HepG2 (cell line): Measurements from ENCODE around the gene MIEF1. TPM values are rescaled to one million over a fixed set of nuclear protein-coding genes. Genes with fewer than 3 reads are reported as not detected.

Experiments used
- AKAP8 ChIP-seq: sonication (generic); formaldehyde crosslinking; IDR thresholded peaks from 2 replicates; pipeline ENCODE4 v1.5.1; 2020; ENCODE audit warnings: mild to moderate bottlenecking, missing genetic modification reagents
- ATF7-NPFF ChIP-seq: sonication (generic); formaldehyde crosslinking; IDR thresholded peaks from 2 replicates; pipeline ENCODE4 v1.8.1; 2023; ENCODE audit warnings: mild to moderate bottlenecking, low read depth, missing genetic modification reagents, moderate library complexity
- BHLHE40 ChIP-seq: IDR thresholded peaks from 2 replicates; pipeline ENCODE4 v1.6.1; 2011; ENCODE audit warnings: low read length, improper control_type of control experiment
- FOXA1 ChIP-seq, 2 experiments: fragments of 450-650 bp in 1 of 2; sonication (generic) in 1 of 2; formaldehyde crosslinking in 1 of 2; IDR thresholded peaks; 2 replicates each; pipeline versions ENCODE4 v1.4.0 to v1.6.1; 2016 to 2020; ENCODE audit warnings: missing genetic modification reagents in 1 of 2
- FOXC1 ChIP-seq: sonication (generic); formaldehyde crosslinking; IDR thresholded peaks from 2 replicates; pipeline ENCODE4 v1.8.0; 2022; ENCODE audit warnings: mild to moderate bottlenecking, missing genetic modification reagents, borderline replicate concordance
- GPBP1L1 ChIP-seq: sonication (generic); formaldehyde crosslinking; IDR thresholded peaks from 2 replicates; pipeline ENCODE4 v1.5.0; 2020; ENCODE audit warnings: mild to moderate bottlenecking, missing genetic modification reagents
- MBNL3 ChIP-seq: fragments of 250-450 bp; sonication (Bioruptor Pico); conservative IDR thresholded peaks from 2 replicates; pipeline ENCODE4 v1.8.0; 2022; ENCODE audit warnings: mild to moderate bottlenecking, inconsistent platforms
- MTA3 ChIP-seq: sonication (generic); formaldehyde crosslinking; IDR thresholded peaks from 2 replicates; pipeline ENCODE4 v1.4.0; 2020; ENCODE audit warnings: missing genetic modification reagents
- NRL ChIP-seq: sonication (generic); formaldehyde crosslinking; IDR thresholded peaks from 2 replicates; pipeline ENCODE4 v1.5.0; 2020; ENCODE audit warnings: missing genetic modification reagents, mild to moderate bottlenecking, moderate library complexity, borderline replicate concordance
- POGZ ChIP-seq: sonication (generic); formaldehyde crosslinking; IDR thresholded peaks from 2 replicates; pipeline ENCODE4 v1.4.0; 2020; ENCODE audit warnings: mild to moderate bottlenecking, missing genetic modification reagents
- SCMH1 ChIP-seq: sonication (generic); formaldehyde crosslinking; IDR thresholded peaks from 2 replicates; pipeline ENCODE4 v1.9.0; 2021; ENCODE audit warnings: missing genetic modification reagents, mild to moderate bottlenecking, borderline replicate concordance
- SOX5 ChIP-seq: IDR thresholded peaks from 2 replicates; pipeline ENCODE4 v1.6.1; 2016; ENCODE audit warnings: borderline replicate concordance
- SRSF9 ChIP-seq: fragments of 200-400 bp; formaldehyde crosslinking; IDR thresholded peaks from 2 replicates; pipeline ENCODE4 v1.6.1; 2018; ENCODE audit warnings: borderline replicate concordance, mild to moderate bottlenecking, low read depth, low read length; ENCODE audit not compliant: insufficient read depth, poor library complexity, severe bottlenecking
- ZBTB38 ChIP-seq: sonication (generic); formaldehyde crosslinking; IDR thresholded peaks from 2 replicates; pipeline ENCODE4 v1.5.1; 2020; ENCODE audit warnings: mild to moderate bottlenecking, missing genetic modification reagents
- ZGPAT ChIP-seq: IDR thresholded peaks from 2 replicates; pipeline ENCODE4 v1.6.1; 2016; ENCODE audit warnings: mild to moderate bottlenecking
- ZNF124 ChIP-seq: sonication (generic); formaldehyde crosslinking; IDR thresholded peaks from 2 replicates; pipeline ENCODE4 v1.4.0; 2020; ENCODE audit warnings: missing genetic modification reagents
- ZNF274 ChIP-seq: sonication (generic); formaldehyde crosslinking; IDR thresholded peaks from 2 replicates; pipeline ENCODE4 v1.5.1; 2020; ENCODE audit warnings: mild to moderate bottlenecking, missing genetic modification reagents
- ZNF33B ChIP-seq: sonication (generic); formaldehyde crosslinking; IDR thresholded peaks from 2 replicates; pipeline ENCODE4 v1.5.1; 2020; ENCODE audit warnings: mild to moderate bottlenecking, missing genetic modification reagents
- ZNF687 ChIP-seq: sonication (generic); formaldehyde crosslinking; IDR thresholded peaks from 2 replicates; pipeline ENCODE4 v1.5.1; 2020; ENCODE audit warnings: mild to moderate bottlenecking, missing genetic modification reagents, moderate library complexity
- ZNF777 ChIP-seq: sonication (generic); formaldehyde crosslinking; IDR thresholded peaks from 2 replicates; pipeline ENCODE4 v1.4.0; 2020; ENCODE audit warnings: missing genetic modification reagents
- ZNF83 ChIP-seq: sonication (generic); formaldehyde crosslinking; IDR thresholded peaks from 2 replicates; pipeline ENCODE4 v1.4.0; 2020; ENCODE audit warnings: missing genetic modification reagents, mild to moderate bottlenecking, borderline replicate concordance
- ZNF891 ChIP-seq: sonication (generic); formaldehyde crosslinking; IDR thresholded peaks from 2 replicates; pipeline ENCODE4 v1.5.0; 2020; ENCODE audit warnings: mild to moderate bottlenecking, missing genetic modification reagents
- polyA plus RNA-seq, 8 experiments: library from polyadenylated mRNA; depleted of rRNA in 3 of 8; stranded (reverse) in 7 of 8; unstranded in 1 of 8; fragments of >200 nt; fragmentation: Illumina TruSeq in 4 of 8; extraction: Trizol in 4 of 8; gene quantifications; 2 replicates each; pipeline versions ENCODE4 v1.2.1 to v1.2.3, GENCODE V29; 2011 to 2016; ENCODE audit warnings: low read depth in 4 of 8, missing spikeins in 1 of 8, mixed read lengths in 1 of 8; ENCODE audit not compliant: insufficient read depth in 1 of 8
- total RNA-seq, 5 experiments: library from RNA; depleted of rRNA; stranded (reverse); fragments of >200 nt; fragmentation: Illumina TruSeq; extraction: Trizol; gene quantifications; 2 replicates each; pipeline ENCODE4 v1.2.3, GENCODE V29; 2016; ENCODE audit warnings: low read depth in 1 of 5

Gene MIEF1
- total and polyA plus RNA-seq, 2 of the 13 experiments (the other 11 are each of a cell fraction or from before 2014, with no cell fraction given), result 21.7 to 34.8 TPM

DNA sequence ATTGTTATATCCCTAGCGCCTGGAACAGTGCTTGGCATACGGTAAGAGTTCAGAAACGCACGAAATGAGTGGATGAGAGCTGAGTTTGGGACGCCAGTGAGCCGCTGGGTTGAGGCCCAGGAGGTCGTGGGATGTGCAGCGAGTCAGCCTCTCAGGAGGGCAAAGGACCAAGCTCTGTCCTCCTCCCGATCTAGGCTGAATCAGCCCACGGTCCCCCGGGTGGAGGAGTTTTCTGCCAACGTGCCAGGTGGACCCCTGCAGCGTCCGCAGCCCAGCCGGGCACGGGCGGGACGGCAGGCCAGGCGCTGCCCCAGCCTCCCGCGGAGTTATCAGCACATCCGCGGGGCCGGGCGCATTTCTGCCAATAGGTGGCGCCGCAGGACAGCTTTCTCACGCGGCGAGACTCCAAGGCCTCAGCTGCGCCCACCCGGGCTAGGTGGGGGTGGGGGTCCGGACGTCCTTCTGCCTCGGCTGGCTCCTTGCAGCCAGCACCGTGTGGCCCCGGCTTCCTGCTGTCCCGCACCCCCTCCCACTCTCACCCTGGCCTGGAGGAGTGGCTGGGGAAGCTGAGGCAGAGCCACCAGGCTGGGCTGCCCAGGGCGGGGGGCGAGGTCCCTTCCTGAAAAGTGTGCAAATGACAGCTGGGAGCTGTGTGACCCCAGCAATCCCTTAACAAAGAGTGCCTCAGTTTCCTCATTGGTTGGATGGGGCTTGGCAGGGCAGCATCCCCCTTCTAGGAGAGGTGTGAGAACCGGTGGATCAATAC is 32.7 kb downstream of the MIEF1 start (continued):
- TF ChIP-seq POGZ, result no peak
- no peak for TF ChIP-seq MBNL3 (CRISPR knock-in tag)
- no peak for TF ChIP-seq MTA3
- no peak for TF ChIP-seq SCMH1 (CRISPR knock-in tag)
- peak; percentile 41; the same call in 1 of the 2 replicates for TF ChIP-seq BHLHE40
- 0 out of 2 replicates have a peak, but pooled peaks have one; percentile 43 for TF ChIP-seq ZBTB38 (CRISPR knock-in tag)
- peak; percentile 78 for TF ChIP-seq ZNF687 (CRISPR knock-in tag)
- peak; percentile 18; the same call in 1 of the 2 replicates for TF ChIP-seq SOX5
- TF ChIP-seq ZNF777 (CRISPR knock-in tag), result peak; percentile 47; the same call in 1 of the 2 replicates
- TF ChIP-seq ZNF33B (CRISPR knock-in tag), result peak; percentile 30; the same call in 1 of the 2 replicates
- no peak; the same call in 1 of the 2 replicates for TF ChIP-seq ZNF124 (CRISPR knock-in tag)
- TF ChIP-seq ZNF83 (CRISPR knock-in tag), result 0 out of 2 replicates have a peak, but pooled peaks have one; percentile 42
- 0 out of 2 replicates have a peak, but pooled peaks have one; percentile 21 for TF ChIP-seq NRL (CRISPR knock-in tag)
- TF ChIP-seq ATF7-NPFF (CRISPR knock-in tag), result peak; percentile 42; the same call in 1 of the 2 replicates
- no peak; the same call in 1 of the 2 replicates for TF ChIP-seq ZNF891 (CRISPR knock-in tag)
- no peak for TF ChIP-seq ZGPAT (CRISPR knock-in tag)
- TF ChIP-seq SRSF9, result no peak
- TF ChIP-seq ZNF274, result peak; percentile 28; the same call in 1 of the 2 replicates
- TF ChIP-seq AKAP8 (CRISPR knock-in tag), result peak; percentile 18; the same call in 1 of the 2 replicates
- no peak for TF ChIP-seq FOXC1 (CRISPR knock-in tag)
- TF ChIP-seq GPBP1L1 (CRISPR knock-in tag), result no peak
- no peak for TF ChIP-seq FOXA1 (IDR thresholded peaks at IDR 0.05)
- no peak for TF ChIP-seq FOXA1 (CRISPR knock-in tag; IDR thresholded peaks at IDR 0.05)
